AG04449 (cell line): ENCODE data around the gene S100B.

Experiments used
- CTCF ChIA-PET: fragments of 350-600 bp; formaldehyde crosslinking; extraction: SDS; loops from one replicate; lab custom pipeline; 2021; ENCODE audit warnings: antibody characterized with exemption; lab: Yijun Ruan, JAX
- POLR2A ChIA-PET: fragments of 400-600, 350-600 bp; formaldehyde crosslinking; extraction: SDS; loops from one replicate; lab custom pipeline; 2020; ENCODE audit warnings: antibody characterized with exemption, inconsistent platforms; lab: Yijun Ruan, JAX
- DNase-seq: peaks from one replicate; pipeline ENCODE4 v3.0.0-alpha.2; 2010; ENCODE audit warnings: low read depth, low spot score
- H3K4me3 ChIP-seq: 2 replicates; pipeline ENCODE4 v1.5.1; 2011; ENCODE audit warnings: low read depth, mild to moderate bottlenecking, control low read depth, low read length
- TF ChIP-seq, protein P1 (sequence below): IDR thresholded peaks from one replicate; pipeline ENCODE4 v1.5.1; 2011; ENCODE audit warnings: mild to moderate bottlenecking, moderate library complexity, low read length, control low read depth, inconsistent platforms; ENCODE audit not compliant: insufficient read depth; ENCODE audit errors: missing control alignments

Gene S100B

GRCh38 chr21:46553993-46554392, 50.9 kb downstream of the S100B start:
- H3K4me3 ChIP-seq = no peak overlapping the region
- ChIA-PET CTCF (no interaction called here), POLR2A (no interaction called here)
- no peak for DNase-seq
- TF ChIP-seq, protein P1, sequence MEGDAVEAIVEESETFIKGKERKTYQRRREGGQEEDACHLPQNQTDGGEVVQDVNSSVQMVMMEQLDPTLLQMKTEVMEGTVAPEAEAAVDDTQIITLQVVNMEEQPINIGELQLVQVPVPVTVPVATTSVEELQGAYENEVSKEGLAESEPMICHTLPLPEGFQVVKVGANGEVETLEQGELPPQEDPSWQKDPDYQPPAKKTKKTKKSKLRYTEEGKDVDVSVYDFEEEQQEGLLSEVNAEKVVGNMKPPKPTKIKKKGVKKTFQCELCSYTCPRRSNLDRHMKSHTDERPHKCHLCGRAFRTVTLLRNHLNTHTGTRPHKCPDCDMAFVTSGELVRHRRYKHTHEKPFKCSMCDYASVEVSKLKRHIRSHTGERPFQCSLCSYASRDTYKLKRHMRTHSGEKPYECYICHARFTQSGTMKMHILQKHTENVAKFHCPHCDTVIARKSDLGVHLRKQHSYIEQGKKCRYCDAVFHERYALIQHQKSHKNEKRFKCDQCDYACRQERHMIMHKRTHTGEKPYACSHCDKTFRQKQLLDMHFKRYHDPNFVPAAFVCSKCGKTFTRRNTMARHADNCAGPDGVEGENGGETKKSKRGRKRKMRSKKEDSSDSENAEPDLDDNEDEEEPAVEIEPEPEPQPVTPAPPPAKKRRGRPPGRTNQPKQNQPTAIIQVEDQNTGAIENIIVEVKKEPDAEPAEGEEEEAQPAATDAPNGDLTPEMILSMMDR = no peak

- CTCF ChIA-PET = interaction anchor here (1.0 kb wide), 1 partner anchor 87 kb away, joined by 3 read pairs; no protein-coding TSS in a partner anchor
These were observed 52.0 kb downstream of the S100B start for GRCh38 chr21:46552865-46553379.

GRCh38 chr21:46552274-46552673, 52.6 kb downstream of the S100B start:
- CTCF ChIA-PET = interaction anchor here (0.7 to 1.0 kb wide), 2 partner anchors 10 to 87 kb away, joined by 3 read pairs; no protein-coding TSS in a partner anchor
- TF ChIP-seq, protein P1 = no peak
- POLR2A ChIA-PET = no interaction called here
- DNase-seq = no peak
- H3K4me3 ChIP-seq = no peak overlapping the region

More at GRCh38 chr21:46552865-46553379, 52.0 kb downstream of the S100B start:
- no peak overlapping the region for H3K4me3 ChIP-seq
- TF ChIP-seq, protein P1 = no peak
- DNase-seq = no peak
- POLR2A ChIA-PET = no interaction called here

DNA sequence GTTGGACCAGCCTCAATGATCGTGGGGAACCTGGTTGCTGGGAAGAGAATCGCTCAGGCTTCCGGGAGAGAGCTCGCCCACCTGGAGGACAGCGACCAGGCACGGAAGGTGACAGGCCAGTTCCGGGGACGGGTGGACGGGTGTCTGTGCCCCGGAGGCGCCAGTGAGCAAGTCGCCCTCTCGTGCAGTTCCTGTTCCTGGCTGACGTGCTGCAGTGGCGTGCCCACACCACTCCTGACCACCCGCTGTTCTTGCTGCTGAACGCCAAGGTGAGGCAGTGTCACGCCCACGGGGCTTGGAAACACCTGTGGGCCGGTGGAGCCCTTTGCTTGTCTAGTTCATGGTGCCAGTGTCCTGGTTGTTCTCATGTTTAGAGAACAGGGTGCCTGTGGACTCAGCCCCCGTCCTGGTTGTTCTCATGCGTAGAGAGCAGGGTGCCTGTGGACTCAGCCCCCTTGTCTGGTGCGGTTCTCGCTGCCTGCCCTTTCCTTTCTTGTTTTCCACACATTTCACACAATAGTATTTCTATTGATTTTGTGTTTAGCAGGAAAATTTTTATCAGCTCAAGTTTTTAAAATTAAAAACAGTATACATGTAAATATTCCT, 53.1 kb downstream of the S100B start:
- ChIA-PET CTCF (interaction anchor here (0.7 to 1.0 kb wide), 2 partner anchors 9 to 88 kb away, joined by 3 read pairs; no protein-coding TSS in a partner anchor), POLR2A (no interaction called here)
- TF ChIP-seq, protein P1 = no peak
- H3K4me3 ChIP-seq = no peak overlapping the region
- no peak for DNase-seq

DNA sequence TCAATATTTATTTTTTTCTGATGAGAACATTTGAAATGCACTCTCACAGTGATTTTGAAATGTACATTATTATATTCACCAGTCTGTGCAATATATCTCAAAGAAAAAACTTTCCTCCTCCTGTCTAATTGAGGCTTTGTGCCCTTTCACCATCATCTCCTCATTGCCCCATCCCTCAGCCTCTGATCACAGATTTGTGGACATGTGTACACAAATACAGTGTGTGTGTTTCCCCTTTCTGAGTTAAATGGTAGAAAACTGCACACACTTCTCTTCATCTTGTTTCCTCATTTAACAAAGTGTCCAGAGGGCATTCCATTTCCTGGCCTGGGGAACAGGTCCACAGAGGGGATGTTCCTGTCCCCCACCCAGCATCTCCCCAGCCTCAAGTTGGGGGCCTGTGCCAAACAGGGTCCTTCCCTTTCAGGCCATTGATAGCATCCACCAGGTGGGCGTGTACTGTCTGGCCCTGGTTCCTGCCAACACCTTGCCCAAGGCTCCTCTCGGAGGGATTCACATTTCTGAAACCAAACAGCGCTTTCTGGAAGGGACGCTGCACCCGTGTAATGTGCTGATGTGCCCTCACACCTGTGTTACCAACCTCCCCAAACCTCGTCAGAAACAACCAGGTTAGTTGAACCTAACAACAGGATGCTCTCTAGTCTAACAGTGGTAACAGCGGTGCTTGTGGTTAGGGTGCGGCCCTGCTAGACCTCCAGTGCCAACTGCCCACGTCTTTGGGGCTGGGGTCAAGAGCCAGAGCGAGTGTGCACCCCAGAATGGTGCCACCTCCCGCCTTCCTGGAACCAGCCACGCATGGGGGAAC, 54.6 kb downstream of the S100B start:
- no peak for DNase-seq
- POLR2A ChIA-PET = no interaction called here
- H3K4me3 ChIP-seq = no peak overlapping the region
- CTCF ChIA-PET = no interaction called here
- TF ChIP-seq, protein P1 = no peak

DNA sequence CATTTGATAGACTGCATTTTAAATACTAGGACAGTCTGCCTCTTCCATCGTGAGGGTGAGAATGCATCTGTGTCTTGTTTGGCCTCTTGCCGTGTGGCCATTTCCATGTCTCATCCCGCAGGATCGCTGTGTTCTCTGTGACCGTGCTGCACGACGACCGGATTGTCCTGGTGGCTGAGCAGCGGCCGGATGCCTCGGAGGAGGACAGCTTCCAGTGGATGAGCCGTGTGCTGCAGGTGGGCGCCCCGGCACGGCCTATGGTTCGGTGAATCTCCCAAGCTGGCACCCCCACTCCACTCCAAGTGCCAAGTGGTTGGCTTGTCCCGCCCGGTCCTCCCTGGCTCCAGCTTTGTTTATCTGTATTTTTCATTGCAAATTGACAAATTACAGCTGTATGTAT, 55.2 kb downstream of the S100B start:
- CTCF ChIA-PET = no interaction called here
- H3K4me3 ChIP-seq = no peak overlapping the region
- POLR2A ChIA-PET = no interaction called here
- DNase-seq = no peak
- TF ChIP-seq, protein P1 = no peak
